Coronary artery (tissue), 2 donors: ENCODE results near the gene MYG1.

Source experiments
- DNase-seq: peaks from one replicate; pipeline ENCODE4 v3.0.0-alpha.2; 2017; ENCODE audit warnings: low spot score
- H3K27ac ChIP-seq, 2 donors: fragments of 200-600 bp; sonication (generic); one replicate each; pipeline ENCODE4 v1.5.1; 2016 to 2019
- H3K4me3 ChIP-seq: fragments of 200-600 bp; sonication (generic); 2 replicates; pipeline ENCODE4 v1.5.1; 2016; ENCODE audit warnings: mild to moderate bottlenecking, moderate library complexity
- CTCF ChIP-seq: fragments of 200-600 bp; sonication (generic); IDR thresholded peaks from one replicate; pipeline ENCODE4 v1.5.1; 2019; ENCODE audit warnings: antibody characterized with exemption

MYG1 gene

GRCh38 chr12:53258541-53259539, 40.7 kb upstream of the MYG1 start:
- Histone ChIP-seq H3K4me3 (no peak overlapping the region), H3K27ac (no peak overlapping the region)
- TF ChIP-seq CTCF, result no peak
- DNase-seq, result no peak

- DNase-seq, result no peak
- H3K4me3 ChIP-seq, result no peak overlapping the region
- no peak overlapping the region for H3K27ac ChIP-seq
- no peak for TF ChIP-seq CTCF
These were observed 39.6 kb upstream of the MYG1 start for GRCh38 chr12:53259891-53260290.

GRCh38 chr12:53265783-53266182, 33.7 kb upstream of the MYG1 start:
- TF ChIP-seq CTCF, result no peak
- no peak for DNase-seq
- H3K4me3 ChIP-seq, result no peak overlapping the region
- H3K27ac ChIP-seq, result no peak overlapping the region

- peak overlapping the region; percentile 74 for H3K4me3 ChIP-seq
- no peak overlapping the region for H3K27ac ChIP-seq
- no peak for TF ChIP-seq CTCF
- no peak for DNase-seq
These were observed 32.0 kb upstream of the MYG1 start for GRCh38 chr12:53267306-53267998.

GRCh38 chr12:53267999-53268629, 31.4 kb upstream of the MYG1 start, which contains the start of gene ESPL1:
Gene ESPL1, plus strand, starts transcription at chr12:53268299. Its CDS starts 468 bp downstream, at chr12:53268767.
- peak within 1 kb of the TSS; percentile 74 for H3K4me3 ChIP-seq
- TF ChIP-seq CTCF, result no peak

GRCh38 chr12:53268630-53269562, 30.6 kb upstream of the MYG1 start:
- no peak for TF ChIP-seq CTCF
- no peak for DNase-seq
- H3K27ac ChIP-seq, result no peak overlapping the region
- H3K4me3 ChIP-seq, result peak overlapping the region; percentile 74

More at GRCh38 chr12:53267999-53268629, 31.4 kb upstream of the MYG1 start, which contains the start of gene ESPL1:
- no peak for DNase-seq
- H3K27ac ChIP-seq, result peak within 1 kb of the TSS in 1 of 2 donors; percentile 43
